DND-41 (cell line): ENCODE results near the gene FEZ2.

Experiments
- EZH2 ChIP-seq: IDR thresholded peaks from 3 replicates; pipeline ENCODE4 v1.6.1; 2012; ENCODE audit warnings: borderline replicate concordance, low read depth, mild to moderate bottlenecking, moderate library complexity, low read length, inconsistent platforms; ENCODE audit not compliant: severe bottlenecking
- TF ChIP-seq, protein P1 (sequence below): IDR thresholded peaks from 2 replicates; pipeline ENCODE4 v1.5.1; 2012; ENCODE audit warnings: borderline replicate concordance, low read length, moderate library complexity, mild to moderate bottlenecking; ENCODE audit not compliant: poor library complexity, severe bottlenecking; ENCODE audit errors: extremely low read depth

DNA sequence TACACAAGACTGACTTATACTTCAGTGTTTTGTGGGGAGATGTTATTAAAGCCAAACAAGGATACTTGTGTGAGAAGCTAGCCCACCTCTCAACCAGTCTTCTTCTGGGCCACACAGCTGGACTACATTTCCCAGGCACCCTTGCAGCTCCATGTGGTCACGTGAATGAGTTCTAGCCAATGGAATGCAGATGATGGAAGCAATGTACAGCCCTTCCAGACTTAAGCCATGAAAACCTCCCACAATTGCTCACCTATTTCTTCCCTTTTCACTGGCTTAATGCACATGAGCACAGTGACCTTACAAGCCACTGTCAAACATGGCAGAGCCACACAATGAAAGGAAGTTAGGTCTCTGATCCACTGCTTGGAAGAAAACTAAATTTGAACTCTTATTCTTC is 20.4 kb upstream of the FEZ2 start:
- no peak for TF ChIP-seq EZH2
- TF ChIP-seq, protein P1, sequence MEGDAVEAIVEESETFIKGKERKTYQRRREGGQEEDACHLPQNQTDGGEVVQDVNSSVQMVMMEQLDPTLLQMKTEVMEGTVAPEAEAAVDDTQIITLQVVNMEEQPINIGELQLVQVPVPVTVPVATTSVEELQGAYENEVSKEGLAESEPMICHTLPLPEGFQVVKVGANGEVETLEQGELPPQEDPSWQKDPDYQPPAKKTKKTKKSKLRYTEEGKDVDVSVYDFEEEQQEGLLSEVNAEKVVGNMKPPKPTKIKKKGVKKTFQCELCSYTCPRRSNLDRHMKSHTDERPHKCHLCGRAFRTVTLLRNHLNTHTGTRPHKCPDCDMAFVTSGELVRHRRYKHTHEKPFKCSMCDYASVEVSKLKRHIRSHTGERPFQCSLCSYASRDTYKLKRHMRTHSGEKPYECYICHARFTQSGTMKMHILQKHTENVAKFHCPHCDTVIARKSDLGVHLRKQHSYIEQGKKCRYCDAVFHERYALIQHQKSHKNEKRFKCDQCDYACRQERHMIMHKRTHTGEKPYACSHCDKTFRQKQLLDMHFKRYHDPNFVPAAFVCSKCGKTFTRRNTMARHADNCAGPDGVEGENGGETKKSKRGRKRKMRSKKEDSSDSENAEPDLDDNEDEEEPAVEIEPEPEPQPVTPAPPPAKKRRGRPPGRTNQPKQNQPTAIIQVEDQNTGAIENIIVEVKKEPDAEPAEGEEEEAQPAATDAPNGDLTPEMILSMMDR: no peak
